ENCODE data around the gene CCDC192.

The CCDC192 gene

GRCh38 chr5:127940854-127941253, 237.7 kb downstream of the CCDC192 start:
- H3K4me2 ChIP-seq: no peak overlapping the region
- no peak overlapping the region for H3K27ac ChIP-seq

GRCh38 chr5:127941646-127942045, 238.5 kb downstream of the CCDC192 start:
- H3K4me2 ChIP-seq: 0 out of 2 replicates have a peak overlapping the region, but pooled peaks have one; percentile 1
- no peak overlapping the region for H3K27ac ChIP-seq
- TF ChIP-seq Cebpa-rat (IDR thresholded peaks at IDR 0.05): no peak
- no peak overlapping the region for H3K9ac ChIP-seq
- H3K4me1 ChIP-seq: peaks cover 10% of the 10 kb centered on the region
- H3K36me3 ChIP-seq: no peaks in the 10 kb centered on the region
- H3K27me3 ChIP-seq: no peaks in the 10 kb centered on the region
- no peaks in the 10 kb centered on the region for H3K9me3 ChIP-seq
- H3K4me3 ChIP-seq: no peak overlapping the region
- H4K20me1 ChIP-seq: no peaks in the 10 kb centered on the region

More at GRCh38 chr5:127940854-127941253, 237.7 kb downstream of the CCDC192 start:
- H3K9ac ChIP-seq: no peak overlapping the region
- peaks cover 10% of the 10 kb centered on the region for H3K4me1 ChIP-seq
- no peaks in the 10 kb centered on the region for H3K9me3 ChIP-seq
- no peak for TF ChIP-seq Cebpa-rat (IDR thresholded peaks at IDR 0.05)
- no peaks in the 10 kb centered on the region for H3K27me3 ChIP-seq
- no peaks in the 10 kb centered on the region for H3K36me3 ChIP-seq
- no peaks in the 10 kb centered on the region for H4K20me1 ChIP-seq
- no peak overlapping the region for H3K4me3 ChIP-seq

GRCh38 chr5:127942246-127943060, 239.3 kb downstream of the CCDC192 start:
- no peak overlapping the region for H3K4me2 ChIP-seq
- H4K20me1 ChIP-seq: no peaks in the 10 kb centered on the region
- no peaks in the 10 kb centered on the region for H3K27me3 ChIP-seq
- H3K27ac ChIP-seq: no peak overlapping the region
- peaks cover 10% of the 10 kb centered on the region for H3K4me1 ChIP-seq
- no peak overlapping the region for H3K9ac ChIP-seq
- TF ChIP-seq Cebpa-rat (IDR thresholded peaks at IDR 0.05): no peak
- H3K4me3 ChIP-seq: no peak overlapping the region
- no peaks in the 10 kb centered on the region for H3K36me3 ChIP-seq
- H3K9me3 ChIP-seq: no peaks in the 10 kb centered on the region

- no peak for TF ChIP-seq Cebpa-rat (IDR thresholded peaks at IDR 0.05)
- no peak overlapping the region for H3K27ac ChIP-seq
- H3K36me3 ChIP-seq: no peaks in the 10 kb centered on the region
- no peaks in the 10 kb centered on the region for H3K9me3 ChIP-seq
- peaks cover 10% of the 10 kb centered on the region for H3K4me1 ChIP-seq
- no peaks in the 10 kb centered on the region for H3K27me3 ChIP-seq
- H3K4me2 ChIP-seq: no peak overlapping the region
- no peak overlapping the region for H3K4me3 ChIP-seq
- H3K9ac ChIP-seq: no peak overlapping the region
- no peaks in the 10 kb centered on the region for H4K20me1 ChIP-seq
Measured at GRCh38 chr5:127943061-127943371, 239.8 kb downstream of the CCDC192 start.

GRCh38 chr5:127944125-127944524, 240.9 kb downstream of the CCDC192 start:
- Histone ChIP-seq H3K27me3 (no peaks in the 10 kb centered on the region), H3K4me3 (no peak overlapping the region), H3K36me3 (no peaks in the 10 kb centered on the region), H3K9me3 (no peaks in the 10 kb centered on the region), H3K27ac (no peak overlapping the region), H3K9ac (no peak overlapping the region), H3K4me2 (no peak overlapping the region), H3K4me1 (peaks cover 10% of the 10 kb centered on the region), H4K20me1 (no peaks in the 10 kb centered on the region)
- TF ChIP-seq Cebpa-rat (IDR thresholded peaks at IDR 0.05): no peak

- H4K20me1 ChIP-seq: no peaks in the 10 kb centered on the region
- TF ChIP-seq Cebpa-rat (IDR thresholded peaks at IDR 0.05): no peak
- H3K27ac ChIP-seq: no peak overlapping the region
- no peak overlapping the region for H3K4me2 ChIP-seq
- no peaks in the 10 kb centered on the region for H3K27me3 ChIP-seq
- H3K9ac ChIP-seq: no peak overlapping the region
- H3K36me3 ChIP-seq: no peaks in the 10 kb centered on the region
- no peaks in the 10 kb centered on the region for H3K9me3 ChIP-seq
- no peak overlapping the region for H3K4me3 ChIP-seq
- H3K4me1 ChIP-seq: no peaks in the 10 kb centered on the region
Measured at GRCh38 chr5:127947941-127948340, 244.8 kb downstream of the CCDC192 start.

GRCh38 chr5:127950707-127951391, 247.7 kb downstream of the CCDC192 start:
- Histone ChIP-seq H3K27ac (no peak overlapping the region), H3K4me1 (no peaks in the 10 kb centered on the region), H3K9ac (no peak overlapping the region), H3K4me2 (no peak overlapping the region), H3K9me3 (no peaks in the 10 kb centered on the region), H4K20me1 (no peaks in the 10 kb centered on the region), H3K27me3 (no peaks in the 10 kb centered on the region), H3K36me3 (no peaks in the 10 kb centered on the region), H3K4me3 (no peak overlapping the region)
- no peak for TF ChIP-seq Cebpa-rat (IDR thresholded peaks at IDR 0.05)

GRCh38 chr5:127951791-127952190, 248.6 kb downstream of the CCDC192 start:
- no peak overlapping the region for H3K9ac ChIP-seq
- TF ChIP-seq Cebpa-rat (IDR thresholded peaks at IDR 0.05): no peak
- no peak overlapping the region for H3K27ac ChIP-seq
- H3K9me3 ChIP-seq: no peaks in the 10 kb centered on the region
- no peaks in the 10 kb centered on the region for H3K36me3 ChIP-seq
- H3K4me3 ChIP-seq: no peak overlapping the region
- H4K20me1 ChIP-seq: no peaks in the 10 kb centered on the region
- H3K27me3 ChIP-seq: no peaks in the 10 kb centered on the region
- H3K4me1 ChIP-seq: no peaks in the 10 kb centered on the region
- no peak overlapping the region for H3K4me2 ChIP-seq

- no peak for TF ChIP-seq Cebpa-rat (IDR thresholded peaks at IDR 0.05)
- H3K9ac ChIP-seq: no peak overlapping the region
- H3K9me3 ChIP-seq: no peaks in the 10 kb centered on the region
- no peaks in the 10 kb centered on the region for H3K27me3 ChIP-seq
- no peak overlapping the region for H3K4me3 ChIP-seq
- no peaks in the 10 kb centered on the region for H4K20me1 ChIP-seq
- H3K27ac ChIP-seq: no peak overlapping the region
- H3K4me2 ChIP-seq: no peak overlapping the region
- H3K36me3 ChIP-seq: no peaks in the 10 kb centered on the region
- H3K4me1 ChIP-seq: peaks cover 36% of the 10 kb centered on the region
Measured at GRCh38 chr5:127957183-127957582, 254.0 kb downstream of the CCDC192 start.

- no peak overlapping the region for H3K9ac ChIP-seq
- peaks cover 41% of the 10 kb centered on the region for H3K4me1 ChIP-seq
- no peak overlapping the region for H3K4me2 ChIP-seq
- H3K27ac ChIP-seq: no peak overlapping the region
- TF ChIP-seq Cebpa-rat (IDR thresholded peaks at IDR 0.05): no peak
- no peak overlapping the region for H3K4me3 ChIP-seq
- H3K36me3 ChIP-seq: no peaks in the 10 kb centered on the region
- no peaks in the 10 kb centered on the region for H3K27me3 ChIP-seq
- H4K20me1 ChIP-seq: no peaks in the 10 kb centered on the region
- no peaks in the 10 kb centered on the region for H3K9me3 ChIP-seq
Measured at GRCh38 chr5:127957701-127958239, 254.6 kb downstream of the CCDC192 start.
